HG03064 (cell line): Measurements from ENCODE around the gene EPHA3.

Experiments
- ATAC-seq: cut with Tn5 transposase; IDR thresholded peaks from one replicate; pipeline ENCODE4 v1.9.1; 2021; ENCODE audit warnings: low read depth; ENCODE audit not compliant: unreplicated experiment

The EPHA3 gene

DNA sequence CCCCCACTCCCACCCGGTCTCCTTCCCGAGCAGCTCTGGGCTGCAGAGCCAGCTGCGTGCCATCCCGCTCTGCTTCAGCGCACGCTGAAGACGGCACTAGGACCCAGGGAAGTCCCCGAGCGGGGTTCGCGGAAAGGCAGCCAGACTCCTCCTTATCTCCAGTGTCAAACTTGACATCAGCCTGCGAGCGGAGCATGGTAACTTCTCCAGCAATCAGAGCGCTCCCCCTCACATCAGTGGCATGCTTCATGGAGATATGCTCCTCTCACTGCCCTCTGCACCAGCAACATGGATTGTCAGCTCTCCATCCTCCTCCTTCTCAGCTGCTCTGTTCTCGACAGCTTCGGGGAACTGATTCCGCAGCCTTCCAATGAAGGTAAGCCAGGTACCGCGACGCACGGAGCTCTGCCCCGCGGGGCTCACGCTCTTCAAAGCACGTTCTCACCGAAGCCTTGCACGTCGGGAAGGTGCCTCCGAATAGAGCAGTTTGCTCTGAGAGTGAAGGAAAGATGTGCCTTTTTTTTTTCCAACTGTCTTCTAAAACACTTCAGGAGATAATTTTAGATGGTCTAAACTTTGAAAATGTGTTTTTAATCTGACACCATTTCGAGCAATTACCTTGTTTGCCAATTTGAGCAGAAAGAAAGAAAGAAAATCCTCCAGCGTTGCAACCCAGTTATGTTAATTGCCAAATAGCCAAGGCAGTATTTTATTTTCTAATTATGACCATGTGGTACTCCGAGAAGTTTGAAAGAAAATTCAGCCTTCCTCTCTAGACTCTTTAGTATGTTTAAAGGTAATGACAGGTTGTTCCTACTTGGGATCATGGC lies at the start of gene EPHA3:
Gene EPHA3, plus strand, starts transcription at position 161 of the 830 bp plus-strand sequence. Its CDS starts 128 bp downstream, at position 289.
- ATAC-seq: peak; percentile 97

DNA sequence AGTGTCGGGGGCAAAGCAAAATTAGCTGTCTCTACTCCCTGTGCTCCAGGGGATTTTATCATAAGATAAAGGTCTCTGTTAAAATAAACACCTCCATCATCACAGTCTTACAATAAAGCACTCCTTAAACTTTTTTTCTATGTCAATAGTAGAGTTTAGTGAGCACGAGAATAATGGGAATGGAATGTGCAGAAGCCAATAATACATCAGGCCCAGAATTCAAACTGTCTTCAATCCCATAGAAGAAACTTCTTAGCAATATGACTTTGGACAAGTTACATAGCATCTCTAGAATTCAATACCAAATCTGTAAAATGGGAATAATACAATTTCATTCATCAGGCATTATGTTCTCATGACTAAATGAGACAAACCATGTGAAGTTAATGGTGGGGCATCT lies 49.0 kb upstream of the EPHA3 start:
- no peak for ATAC-seq

DNA sequence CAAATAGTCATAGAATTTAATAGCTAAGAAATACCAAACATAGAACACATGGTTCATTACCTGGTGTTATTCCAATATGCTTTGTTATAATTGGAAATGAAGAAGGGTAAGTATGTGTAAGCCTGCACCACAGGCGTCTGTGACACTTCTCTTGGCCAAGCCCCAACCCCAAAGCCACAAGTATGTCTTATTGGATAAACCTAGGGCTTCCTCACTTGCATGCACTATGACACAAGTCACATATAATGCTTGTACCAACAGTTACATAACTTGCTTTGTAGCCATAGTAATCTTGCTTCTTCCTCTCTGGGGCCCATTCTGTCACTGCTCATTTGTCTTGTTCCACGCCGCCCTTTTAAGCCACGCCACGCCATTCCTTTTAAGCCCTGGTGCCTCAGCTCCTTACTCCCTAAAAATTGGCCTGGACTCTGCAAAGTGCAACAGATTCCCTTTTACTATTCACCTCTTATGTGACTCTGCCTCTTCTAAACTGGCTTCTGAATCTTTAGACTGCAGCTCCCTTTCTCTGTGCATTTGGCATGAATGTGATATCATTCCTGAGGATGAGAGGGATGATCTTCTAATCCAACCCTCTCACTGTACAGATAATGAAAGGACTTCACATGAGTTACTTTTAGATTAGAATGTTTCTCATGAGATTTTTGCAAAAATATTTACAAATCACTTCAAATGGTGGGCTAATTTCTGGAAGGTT lies 48.1 kb upstream of the EPHA3 start:
- ATAC-seq: no peak

DNA sequence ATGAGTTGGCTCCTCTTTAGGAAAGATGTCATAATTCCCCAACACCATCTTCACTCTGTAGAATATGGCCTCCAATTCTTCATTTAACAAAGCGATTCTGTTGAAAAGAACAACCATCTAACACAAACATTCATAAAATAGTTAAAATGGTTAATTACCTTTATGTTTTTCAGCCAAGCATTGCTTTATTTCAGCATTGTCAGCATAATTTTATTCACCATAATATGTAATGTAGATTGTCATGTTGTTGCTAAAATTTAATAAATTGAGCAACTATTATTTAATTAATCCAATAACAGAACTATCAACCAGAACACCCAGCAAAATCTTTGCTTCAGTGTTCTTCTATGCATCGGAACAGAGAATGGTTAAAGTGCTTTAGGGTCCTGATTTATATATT lies 46.2 kb upstream of the EPHA3 start:
- ATAC-seq: no peak

DNA sequence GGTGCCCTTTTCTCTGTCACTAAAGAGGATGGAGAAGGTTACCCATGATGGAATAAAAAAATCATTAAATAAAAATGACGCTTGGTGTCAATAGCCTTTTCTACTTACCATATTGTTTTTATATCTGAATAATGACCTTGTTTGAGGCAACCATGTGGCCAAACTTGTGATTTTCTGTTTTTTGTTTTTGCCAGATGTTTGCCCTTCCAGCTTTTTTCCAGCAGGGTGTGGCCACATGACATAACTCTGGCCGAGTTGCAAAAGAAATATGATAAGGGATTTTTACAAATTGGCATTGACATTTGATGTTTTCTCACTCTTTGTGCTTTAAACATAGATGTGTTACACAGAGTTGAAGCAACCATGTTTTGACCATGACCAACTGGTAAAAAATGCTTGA lies 39.7 kb upstream of the EPHA3 start:
- ATAC-seq: no peak

DNA sequence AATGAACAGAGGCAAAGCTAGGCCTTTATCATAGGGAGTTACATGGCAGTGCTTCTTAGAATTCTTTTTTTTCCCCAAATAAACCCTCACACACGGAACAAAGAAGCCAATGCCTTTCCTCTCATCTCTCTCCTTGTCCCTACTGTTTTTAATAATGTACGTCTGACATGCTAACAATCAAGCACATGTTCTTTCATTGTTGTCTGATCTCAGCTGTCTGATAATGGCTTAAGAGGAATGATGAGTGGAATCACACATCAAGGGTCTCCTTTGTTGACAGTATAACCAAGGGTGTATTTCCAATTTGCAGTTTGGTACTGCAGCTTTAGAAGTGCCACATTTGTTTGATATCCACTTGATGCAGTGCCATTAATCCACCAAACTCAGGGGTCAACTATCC lies 34.8 kb upstream of the EPHA3 start:
- ATAC-seq: no peak

DNA sequence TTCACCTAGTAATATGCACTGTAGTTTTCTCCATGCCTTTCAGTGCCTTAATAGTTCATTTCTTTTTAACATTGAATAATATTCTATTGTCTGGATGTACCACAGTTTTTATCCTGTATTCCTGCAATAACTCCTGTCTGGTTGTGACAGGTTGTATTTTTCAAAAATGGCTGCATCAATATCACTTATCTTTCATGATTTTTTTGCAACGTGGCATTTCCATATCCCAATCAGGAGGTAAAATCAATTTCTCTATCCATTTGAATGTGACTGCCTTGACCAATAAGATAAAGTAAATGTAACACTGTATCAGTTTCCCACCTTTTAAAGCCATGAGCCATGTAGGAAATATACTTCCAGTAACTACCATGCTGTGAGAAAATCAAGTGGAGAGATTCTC lies 27.5 kb upstream of the EPHA3 start:
- no peak for ATAC-seq

DNA sequence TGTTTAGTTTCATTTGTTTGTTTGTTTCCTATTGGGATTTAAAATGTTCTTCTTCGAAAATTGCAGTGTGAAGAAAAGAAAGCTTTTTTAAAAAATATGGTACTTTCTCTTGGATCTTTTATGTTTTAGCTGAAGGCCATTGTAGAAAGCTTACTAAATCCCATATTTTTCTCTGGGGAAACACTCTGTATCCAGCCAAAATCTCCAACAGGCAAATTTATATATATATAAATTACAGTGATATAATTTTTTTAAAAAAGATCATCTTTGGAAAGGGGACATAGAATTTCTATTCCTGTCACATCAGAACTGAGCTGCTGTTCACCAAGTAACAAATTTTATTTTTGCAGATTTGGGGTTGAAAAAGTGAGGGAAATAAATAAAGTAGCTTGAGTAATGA lies 19.6 kb upstream of the EPHA3 start:
- ATAC-seq: no peak

DNA sequence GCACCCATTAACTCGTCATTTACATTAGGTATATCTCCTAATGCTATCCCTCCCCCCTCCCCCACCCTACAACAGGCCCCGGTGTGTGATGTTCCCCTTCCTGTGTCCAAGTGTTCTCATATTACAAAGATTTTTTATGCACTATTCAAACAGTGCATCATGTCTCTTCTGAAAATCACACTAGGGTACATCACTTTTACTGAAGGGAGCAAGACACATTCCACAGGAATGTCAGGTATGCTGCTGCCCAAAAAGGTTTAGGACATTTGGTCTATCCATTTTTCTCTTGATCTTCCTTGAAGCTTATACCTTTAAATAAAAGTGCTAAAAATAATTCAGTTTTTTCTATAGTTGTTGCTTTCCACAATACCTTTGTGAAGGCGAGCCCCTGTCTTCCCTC lies 9.2 kb upstream of the EPHA3 start:
- no peak for ATAC-seq

DNA sequence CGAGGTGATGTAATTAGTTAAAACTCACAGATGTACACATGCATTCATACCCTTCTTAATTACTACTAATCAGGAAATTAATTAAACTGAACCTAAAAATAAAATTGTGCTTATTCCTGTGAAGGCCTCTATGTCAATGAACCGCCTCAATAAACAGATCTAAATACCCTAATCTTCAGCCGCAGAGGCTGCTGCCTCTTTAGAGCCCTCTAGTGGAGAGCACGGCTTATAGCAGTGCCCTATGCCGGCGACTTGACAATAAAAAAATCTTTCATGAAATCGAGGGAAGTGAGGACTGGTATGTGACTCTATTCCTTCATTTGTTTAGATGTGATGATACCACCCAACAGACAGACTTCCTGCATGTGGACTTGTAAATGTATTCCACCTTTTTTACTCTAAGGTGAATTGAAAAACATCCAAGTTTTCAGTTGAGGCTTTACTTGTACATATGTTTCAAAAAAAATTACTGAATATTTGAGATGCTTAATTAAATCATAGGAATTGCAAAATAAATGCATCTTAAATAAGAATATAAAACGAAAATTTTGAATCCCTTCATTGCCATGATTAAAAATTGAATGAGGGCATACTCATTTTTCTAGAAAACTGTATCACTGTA lies 8.3 kb upstream of the EPHA3 start:
- ATAC-seq: peak; percentile 91

DNA sequence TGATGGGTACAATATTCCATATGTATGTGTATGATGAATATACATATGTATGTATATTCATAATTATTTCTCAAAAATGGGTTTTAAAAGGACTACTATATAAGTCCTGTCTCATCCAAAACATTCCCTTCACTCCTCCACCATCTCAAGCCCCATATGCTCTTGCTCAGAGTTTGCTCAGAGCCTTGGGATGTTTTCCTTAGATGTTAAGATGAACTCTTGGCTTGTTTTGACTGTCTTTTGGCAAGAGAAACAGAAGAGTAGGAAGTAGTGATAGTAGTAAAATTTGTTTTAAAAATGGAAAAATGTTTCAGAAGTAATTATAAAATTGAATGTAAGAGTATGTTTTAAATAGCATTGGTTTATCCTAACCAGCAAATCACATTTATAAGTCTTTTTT lies 6.2 kb upstream of the EPHA3 start:
- no peak for ATAC-seq

DNA sequence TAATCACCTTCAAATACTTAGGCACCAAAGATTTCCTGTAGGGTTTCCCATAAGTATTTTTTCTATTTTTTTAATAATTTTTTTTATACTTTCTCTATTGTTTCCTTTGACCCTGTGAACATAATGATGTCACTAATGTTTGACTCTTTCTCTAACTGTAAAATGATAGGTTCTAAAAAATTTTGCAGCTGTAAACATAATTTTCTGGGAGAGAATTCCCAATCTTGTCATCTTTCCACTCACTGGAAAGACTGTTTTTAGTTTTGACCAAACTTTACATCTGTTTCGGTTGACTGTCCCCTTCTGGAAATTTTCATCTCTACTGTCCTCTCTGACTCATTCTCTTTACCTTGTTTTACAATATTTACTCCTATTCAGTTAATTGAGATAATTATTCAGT lies 5.5 kb upstream of the EPHA3 start:
- no peak for ATAC-seq

DNA sequence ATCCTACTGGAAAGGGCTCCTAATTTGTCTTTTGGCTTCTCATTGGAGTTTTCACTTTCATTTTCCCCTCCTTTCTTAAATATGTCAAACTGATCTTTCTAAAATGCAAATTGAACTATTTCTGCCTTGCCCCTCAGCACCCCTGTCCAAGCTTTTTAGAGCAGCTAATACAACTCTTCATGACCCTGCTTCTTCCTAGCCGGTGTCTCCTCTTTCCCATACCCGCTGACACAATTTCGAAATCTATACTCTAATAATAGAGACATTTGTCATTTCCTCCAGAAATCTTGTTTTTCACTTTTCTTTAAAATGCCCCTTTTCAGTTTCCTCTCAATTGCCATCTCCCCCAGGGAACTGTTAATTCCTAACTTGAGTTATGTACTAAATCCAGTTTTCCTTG lies 2.9 kb upstream of the EPHA3 start:
- ATAC-seq: no peak

DNA sequence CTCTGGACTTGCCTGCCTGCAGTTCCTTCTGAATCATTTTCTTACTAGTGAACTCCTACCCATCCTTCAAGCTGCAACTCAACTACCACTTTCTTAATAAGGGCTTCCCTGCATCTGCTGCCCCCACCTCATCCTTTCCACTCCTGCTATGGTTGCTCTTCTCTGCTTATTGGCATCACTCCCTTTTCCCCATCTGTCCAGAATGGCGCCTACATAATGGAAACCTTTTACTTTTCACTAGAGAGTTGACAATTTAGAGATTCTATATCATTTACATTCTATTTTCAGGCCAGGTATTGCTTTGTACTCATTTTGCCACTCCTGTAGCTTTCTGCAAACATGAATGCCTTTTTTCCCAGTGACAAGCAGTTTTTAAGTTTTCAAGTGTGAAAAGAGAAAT lies 1.9 kb upstream of the EPHA3 start:
- ATAC-seq: no peak

DNA sequence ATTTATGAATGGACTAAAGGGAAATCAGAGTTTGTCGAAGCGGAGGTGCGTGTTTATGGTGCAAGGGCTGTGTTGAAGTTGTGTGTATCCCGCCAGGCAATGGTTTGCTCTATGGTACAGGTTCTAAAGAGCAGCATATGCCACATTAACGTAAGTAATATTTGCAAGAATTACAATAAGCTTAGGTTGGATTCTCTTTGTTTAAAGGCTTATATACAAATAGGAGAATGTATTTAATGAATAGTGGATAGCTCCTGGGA lies 800 bp downstream of the EPHA3 start:
- ATAC-seq: no peak

DNA sequence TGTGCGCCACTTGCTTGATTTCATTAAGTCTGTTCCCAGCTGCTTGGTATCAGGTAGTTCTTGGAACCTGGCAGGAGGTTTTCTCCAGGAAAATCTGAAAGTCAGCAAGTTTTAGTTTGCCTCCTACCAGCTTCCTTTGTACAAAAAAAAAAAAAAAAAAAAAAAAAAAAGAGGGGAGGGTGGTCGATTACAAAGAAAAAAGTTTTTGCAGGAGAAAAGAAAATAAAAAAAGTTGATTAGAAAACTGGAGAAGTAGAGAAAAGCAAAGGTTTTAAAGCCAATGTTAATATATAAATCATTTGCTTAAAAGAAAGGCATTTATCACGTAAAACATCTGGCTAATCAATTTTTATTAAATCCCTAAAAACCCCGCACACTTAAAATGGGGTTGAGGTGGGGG lies 5.9 kb downstream of the EPHA3 start:
- ATAC-seq: no peak

DNA sequence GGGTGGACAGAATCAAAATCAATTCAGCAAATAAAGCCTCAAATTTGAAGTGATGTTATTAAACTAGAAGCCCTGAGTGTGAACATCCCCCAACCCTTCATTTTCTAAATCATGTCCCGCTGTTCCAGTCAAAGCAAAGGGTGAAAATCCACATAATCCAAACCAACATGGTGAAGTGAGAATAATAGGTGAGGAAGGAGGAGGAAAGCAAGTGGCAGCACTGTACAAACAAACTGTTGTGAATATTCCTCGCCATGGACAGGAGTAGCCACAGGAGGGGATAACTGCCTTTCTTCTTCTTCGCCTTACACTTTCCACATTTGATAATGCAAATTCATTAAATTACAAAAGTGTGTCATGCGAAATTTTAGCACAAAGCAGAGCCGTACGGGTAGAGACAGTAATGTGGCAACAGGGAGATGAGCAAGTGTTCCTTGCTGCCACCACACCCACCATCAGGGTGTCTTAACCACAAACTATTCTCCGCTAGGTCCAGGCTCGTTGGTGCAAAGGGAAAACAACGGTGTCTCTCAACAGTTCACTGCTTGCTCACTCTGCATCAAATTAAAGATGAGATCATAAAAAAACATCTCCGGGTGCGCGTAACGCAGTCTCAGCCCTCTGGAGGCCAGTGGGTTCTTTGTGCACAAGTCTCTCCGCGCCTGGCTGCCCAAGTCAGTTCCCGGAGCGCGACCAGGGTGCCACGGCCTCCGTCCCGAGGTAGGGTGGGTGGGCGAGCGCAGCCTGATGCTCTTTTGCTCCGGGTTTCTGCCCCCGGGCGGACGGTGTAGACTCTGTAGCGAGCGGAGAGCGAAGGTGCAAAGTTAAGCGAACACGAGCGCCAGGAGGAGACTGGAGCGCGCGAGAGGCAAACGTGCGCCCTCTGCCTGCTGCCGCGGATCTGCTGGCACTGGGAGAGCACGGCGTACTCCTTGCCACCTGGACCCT lies 6.7 kb downstream of the EPHA3 start:
- no peak for ATAC-seq

DNA sequence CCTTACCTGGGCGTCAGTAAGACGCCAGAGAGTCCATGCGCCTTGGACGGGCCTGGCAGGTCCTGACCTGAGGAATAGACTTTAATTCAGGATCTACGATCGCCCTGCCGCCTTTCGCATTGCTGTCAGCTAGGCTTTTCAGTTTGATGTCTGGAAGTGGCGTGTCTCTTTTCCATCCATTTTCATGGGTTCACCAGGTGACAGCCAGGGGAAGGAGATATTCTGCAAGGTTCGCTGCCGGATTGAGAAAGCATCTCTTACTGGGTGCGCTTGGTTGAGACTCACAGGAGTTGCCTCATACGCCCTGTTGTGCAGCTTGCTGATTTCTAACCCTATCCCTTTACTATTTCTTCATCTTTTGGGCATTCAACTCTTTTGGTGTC lies 7.4 kb downstream of the EPHA3 start:
- ATAC-seq: no peak

DNA sequence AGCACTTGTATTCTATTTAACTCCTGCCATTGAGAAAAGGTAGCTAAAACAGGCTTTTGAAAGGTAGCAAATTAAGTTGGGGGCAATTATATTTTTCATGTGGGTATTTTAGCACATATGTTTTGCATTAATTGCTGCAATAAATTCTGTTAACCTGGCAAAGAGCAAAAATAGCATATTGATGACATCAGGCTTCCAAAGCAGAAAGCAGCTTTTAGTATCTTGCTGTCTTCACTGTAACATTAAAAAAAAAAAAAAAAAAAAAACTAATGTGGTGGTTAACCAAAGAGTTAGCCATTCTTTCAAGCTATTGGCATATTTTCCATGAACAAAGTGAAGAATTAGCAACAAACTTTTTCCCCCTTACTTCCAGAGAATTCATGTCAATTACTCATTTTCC lies 9.1 kb downstream of the EPHA3 start:
- no peak for ATAC-seq

DNA sequence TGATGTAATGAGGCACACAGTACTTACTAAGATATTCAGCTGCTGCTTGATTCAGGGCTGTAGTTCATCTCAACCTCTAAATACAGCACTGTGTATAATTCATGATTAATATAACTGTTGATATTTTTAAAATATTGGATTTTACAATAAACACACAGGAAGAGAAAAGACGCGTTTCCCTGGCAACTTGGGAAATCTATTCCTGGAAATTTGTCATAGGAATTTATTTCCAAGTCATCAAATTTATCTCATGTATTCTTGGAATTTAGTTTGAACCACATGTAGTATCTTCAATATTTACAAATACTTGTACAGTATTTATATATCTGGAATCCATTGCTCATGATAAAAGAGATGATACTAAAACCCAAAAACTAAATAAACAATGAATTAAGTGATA lies 30.6 kb downstream of the EPHA3 start:
- no peak for ATAC-seq

DNA sequence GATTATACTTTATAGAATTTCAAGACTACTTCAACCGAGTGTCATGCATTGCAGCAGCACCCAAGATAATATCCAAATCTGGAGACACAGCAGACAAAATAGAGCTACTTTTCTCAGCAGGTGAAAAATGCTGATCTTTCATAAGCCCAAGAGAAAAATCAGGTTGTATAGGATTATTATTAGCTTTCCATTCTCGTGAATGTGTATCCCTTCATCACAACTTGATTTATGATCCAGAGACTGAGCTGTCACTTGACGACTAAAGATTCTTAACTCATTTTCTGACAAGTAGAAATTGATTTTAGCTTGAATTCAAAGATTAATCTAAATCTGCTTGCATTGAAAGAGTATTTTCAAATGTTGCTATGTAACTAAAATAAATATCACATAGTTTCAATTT lies 32.4 kb downstream of the EPHA3 start:
- ATAC-seq: no peak
